Dermis microvascular lymphatic vessel endothelial cell (primary cell): Measurements from ENCODE around the gene MYRIP. TPM values are rescaled to one million over a fixed set of nuclear protein-coding genes. Genes with fewer than 3 reads are reported as not detected.
A peak's percentile ranks its signal among the peaks of the same experiment; 100 is the strongest.
"Not testable (repeated sequence)": the region's sequence is repeated elsewhere in the genome, so short reads cannot be mapped to it uniquely, and the experiment has no call there.

Experiments
- DNase-seq, 2 donors: peaks; one replicate each; pipeline versions ENCODE4 v3.0.0 to v3.0.0-alpha.2; 2010; ENCODE audit warnings: low read depth in 2 of 2
- total RNA-seq: library from RNA; depleted of rRNA; stranded (reverse); fragments of >200 nt; gene quantifications from 2 replicates; pipeline ENCODE4 v1.2.1, GENCODE V29; 2014

MYRIP gene
- total RNA-seq, 1 donor from 2014 or later, result 5.0 TPM

- no peak for DNase-seq
Measured at GRCh38 chr3:39806820-39807219, 2.6 kb upstream of the MYRIP start.

GRCh38 chr3:39808467-39809180 is 785 bp upstream of the MYRIP start:
- DNase-seq, result peak in 1 of 2 donors; percentile 57

- peak in 1 of 2 donors; percentile 27 for DNase-seq
Measured at GRCh38 chr3:39809995-39810595, 686 bp downstream of the MYRIP start.

GRCh38 chr3:39810647-39811161 is 1.3 kb downstream of the MYRIP start:
- DNase-seq, result peak in 1 of 2 donors; percentile 20

- no peak for DNase-seq
Measured at GRCh38 chr3:39811561-39811960, 2.2 kb downstream of the MYRIP start.

- DNase-seq, result peak in 1 of 2 donors; percentile 67
Measured at GRCh38 chr3:39812537-39812936, 3.1 kb downstream of the MYRIP start.

- peak; percentile 44 to 94 for DNase-seq
Measured at GRCh38 chr3:39814007-39814406, 4.6 kb downstream of the MYRIP start.

GRCh38 chr3:39819899-39820298 is 10.5 kb downstream of the MYRIP start:
- DNase-seq, result no peak

- DNase-seq, result not testable (repeated sequence)
Measured at GRCh38 chr3:39833764-39834163, 24.4 kb downstream of the MYRIP start.

GRCh38 chr3:39839484-39839883 is 30.1 kb downstream of the MYRIP start:
- DNase-seq, result no peak

- DNase-seq, result no peak
Measured at GRCh38 chr3:39843440-39843839, 34.0 kb downstream of the MYRIP start.

- peak in 1 of 2 donors; percentile 11 for DNase-seq
Measured at GRCh38 chr3:39848365-39848764, 39.0 kb downstream of the MYRIP start.

- DNase-seq, result no peak
Measured at GRCh38 chr3:39849992-39850715, 40.7 kb downstream of the MYRIP start.

- DNase-seq, result no peak
Measured at GRCh38 chr3:39850716-39851032, 41.3 kb downstream of the MYRIP start.

- DNase-seq, result no peak
Measured at GRCh38 chr3:39855517-39855916, 46.1 kb downstream of the MYRIP start.

GRCh38 chr3:39869890-39870289 is 60.5 kb downstream of the MYRIP start:
- DNase-seq, result no peak

- peak in 1 of 2 donors; percentile 16 for DNase-seq
Measured at GRCh38 chr3:39870706-39871105, 61.3 kb downstream of the MYRIP start.

GRCh38 chr3:39879581-39879980 is 70.2 kb downstream of the MYRIP start:
- DNase-seq, result no peak

GRCh38 chr3:39882111-39882510 is 72.7 kb downstream of the MYRIP start:
- no peak for DNase-seq

GRCh38 chr3:39892068-39892467 is 82.7 kb downstream of the MYRIP start:
- no peak for DNase-seq

- no peak for DNase-seq
Measured at GRCh38 chr3:39896184-39896583, 86.8 kb downstream of the MYRIP start.

GRCh38 chr3:39900462-39901002 is 91.1 kb downstream of the MYRIP start:
- no peak for DNase-seq
